H1 (cell line): ENCODE data around the gene GRIFIN. TPM values are rescaled to one million over a fixed set of nuclear protein-coding genes. Genes with fewer than 3 reads are reported as not detected.

Source experiments
- CTCF ChIA-PET: fragments of 300-600 bp; sonication (Branson Sonifier 250); formaldehyde crosslinking; loops from one replicate; lab custom pipeline; 2021; ENCODE audit not compliant: partially characterized antibody; lab: Charles Lee
- POLR2A ChIA-PET: fragments of 300-600 bp; sonication (Branson Sonifier 250); formaldehyde crosslinking; loops from one replicate; lab custom pipeline; 2021; ENCODE audit warnings: inconsistent platforms; ENCODE audit not compliant: partially characterized antibody; lab: Charles Lee
- DNase-seq, 2 experiments: peaks; one replicate each; pipeline versions ENCODE4 v3.0.0 to v3.0.0-alpha.2; 2010 to 2022; ENCODE audit warnings: low spot score in 2 of 2, low read depth in 1 of 2, mixed read lengths in 1 of 2
- FAIRE-seq: peaks from 2 replicates; lab custom pipeline; 2011; peaks lifted over from hg19 to GRCh38; lab: Jason Lieb, UNC
- H2AFZ ChIP-seq: 2 replicates; pipeline ENCODE4 v1.8.1; 2012; ENCODE audit warnings: low read length, inconsistent platforms
- H2AK5ac ChIP-seq: 2 replicates; pipeline ENCODE4 v1.6.1; 2013; ENCODE audit warnings: low read depth, low read length
- H2BK120ac ChIP-seq: replicated peaks from 2 replicates; pipeline ENCODE3; 2013; ENCODE audit warnings: low read depth, low read length, inconsistent platforms
- H2BK12ac ChIP-seq: 2 replicates; pipeline ENCODE4 v1.6.1; 2013; ENCODE audit warnings: low read depth, low read length
- H2BK15ac ChIP-seq: 2 replicates; pipeline ENCODE4 v1.6.1; 2013; ENCODE audit warnings: low read length
- H2BK20ac ChIP-seq: 2 replicates; pipeline ENCODE4 v1.6.1; 2013; ENCODE audit warnings: low read length
- H2BK5ac ChIP-seq: 2 replicates; pipeline ENCODE4 v1.6.1; 2013; ENCODE audit warnings: low read depth, low read length
- H3K14ac ChIP-seq: 2 replicates; pipeline ENCODE4 v1.6.1; 2013; ENCODE audit warnings: inconsistent platforms; ENCODE audit not compliant: insufficient read length
- H3K18ac ChIP-seq: 2 replicates; pipeline ENCODE4 v1.6.1; 2013; ENCODE audit warnings: low read length; ENCODE audit errors: extremely low read depth
- H3K23ac ChIP-seq: 2 replicates; pipeline ENCODE4 v1.6.1; 2013; ENCODE audit warnings: inconsistent platforms; ENCODE audit not compliant: insufficient read length
- H3K23me2 ChIP-seq: 2 replicates; pipeline ENCODE4 v1.6.1; 2013; ENCODE audit warnings: low read depth, low read length
- H3K27ac ChIP-seq: 2 replicates; pipeline ENCODE4 v1.6.1; 2011; ENCODE audit warnings: low read depth, low read length, inconsistent platforms
- H3K27me3 ChIP-seq, 4 experiments: replicated peaks in 1 of 4; 1 replicate in 1 of 4; 2 replicates in 3 of 4; pipeline versions ENCODE4 v1.6.1 to v1.8.1; 2011 to 2013; ENCODE audit warnings: low read length in 3 of 4, mild to moderate bottlenecking in 3 of 4, inconsistent platforms in 2 of 4, mixed read lengths in 2 of 4, moderate library complexity in 1 of 4; ENCODE audit not compliant: control insufficient read depth in 3 of 4, insufficient read depth in 3 of 4; ENCODE audit errors: extremely low read depth in 1 of 4
- H3K36me3 ChIP-seq, 4 experiments: 2 replicates each; pipeline versions ENCODE4 v1.6.1 to v1.8.1; 2011 to 2013; ENCODE audit warnings: mild to moderate bottlenecking in 4 of 4, low read length in 3 of 4, moderate library complexity in 2 of 4, control low read depth in 1 of 4, inconsistent platforms in 1 of 4; ENCODE audit not compliant: insufficient read depth in 4 of 4, control insufficient read depth in 2 of 4
- H3K4ac ChIP-seq: replicated peaks from 2 replicates; pipeline ENCODE3; 2013; ENCODE audit warnings: low read length, low read depth, mixed read lengths, inconsistent platforms; ENCODE audit not compliant: insufficient read length
- H3K4me1 ChIP-seq, 4 experiments: replicated peaks in 1 of 4; 1 replicate in 1 of 4; 2 replicates in 3 of 4; pipeline versions ENCODE4 v1.6.1 to v1.8.1; 2011 to 2013; ENCODE audit warnings: low read length in 3 of 4, inconsistent platforms in 2 of 4, mixed read lengths in 1 of 4; ENCODE audit not compliant: insufficient read depth in 4 of 4, control insufficient read depth in 3 of 4
- H3K4me2 ChIP-seq, 2 experiments: 2 replicates each; pipeline versions ENCODE4 v1.6.1 to v1.8.1; 2011 to 2013; ENCODE audit warnings: low read depth in 2 of 2, low read length in 2 of 2, control low read depth in 1 of 2, inconsistent platforms in 1 of 2, mild to moderate bottlenecking in 1 of 2; ENCODE audit not compliant: insufficient read depth in 1 of 2
- H3K4me3 ChIP-seq, 4 experiments: fragments of 200-600, 300-600 bp in 1 of 4; sonication (generic), shearing (Covaris generic), sonication (Bioruptor Twin) in 1 of 4; 2 replicates each; pipeline versions ENCODE4 v1.5.1 to v1.8.1; 2011 to 2016; ENCODE audit warnings: low read length in 4 of 4, low read depth in 3 of 4, control low read depth in 2 of 4, inconsistent platforms in 2 of 4, mild to moderate bottlenecking in 2 of 4, mixed read lengths in 1 of 4, moderate library complexity in 1 of 4; ENCODE audit not compliant: insufficient read depth in 2 of 4; ENCODE audit errors: extremely low read depth in 1 of 4
- H3K56ac ChIP-seq: replicated peaks from 2 replicates; pipeline ENCODE3; 2013; ENCODE audit warnings: low read depth, mild to moderate bottlenecking, mixed read lengths, low read length, inconsistent platforms; ENCODE audit not compliant: insufficient read length
- H3K79me1 ChIP-seq: 2 replicates; pipeline ENCODE4 v1.6.1; 2013; ENCODE audit warnings: low read depth, low read length, control low read depth
- H3K79me2 ChIP-seq, 2 experiments: 2 replicates each; pipeline versions ENCODE4 v1.6.1 to v1.8.1; 2012 to 2013; ENCODE audit warnings: low read length in 2 of 2, mild to moderate bottlenecking in 2 of 2, inconsistent platforms in 1 of 2; ENCODE audit not compliant: insufficient read depth in 2 of 2, control insufficient read depth in 1 of 2
- H3K9ac ChIP-seq, 4 experiments: replicated peaks in 1 of 4; 1 replicate in 1 of 4; 2 replicates in 3 of 4; pipeline versions ENCODE4 v1.6.1 to v1.8.1; 2011 to 2013; ENCODE audit warnings: low read depth in 3 of 4, low read length in 3 of 4, control low read depth in 2 of 4, mild to moderate bottlenecking in 2 of 4, moderate library complexity in 2 of 4, inconsistent platforms in 1 of 4; ENCODE audit errors: extremely low read depth in 1 of 4
- H3K9me3 ChIP-seq, 2 experiments: 2 replicates each; pipeline versions ENCODE4 v1.6.1 to v1.8.1; 2012 to 2013; ENCODE audit warnings: mild to moderate bottlenecking in 2 of 2, moderate library complexity in 2 of 2, control low read depth in 1 of 2, inconsistent platforms in 1 of 2, low read depth in 1 of 2, low read length in 1 of 2, mixed read lengths in 1 of 2; ENCODE audit not compliant: insufficient read depth in 2 of 2
- H4K20me1 ChIP-seq, 2 experiments: replicated peaks in 1 of 2; 2 replicates each; pipeline versions ENCODE3 to v1.8.1; 2011 to 2013; ENCODE audit warnings: inconsistent platforms in 2 of 2, low read length in 2 of 2, mild to moderate bottlenecking in 1 of 2; ENCODE audit not compliant: insufficient read depth in 2 of 2, control insufficient read depth in 1 of 2
- H4K5ac ChIP-seq: 2 replicates; pipeline ENCODE4 v1.6.1; 2013; ENCODE audit warnings: low read length, low read depth, mixed read lengths, inconsistent platforms; ENCODE audit not compliant: insufficient read length
- H4K8ac ChIP-seq: 2 replicates; pipeline ENCODE4 v1.8.0; 2013; ENCODE audit warnings: mild to moderate bottlenecking, moderate library complexity, low read length, inconsistent platforms; ENCODE audit not compliant: insufficient read depth; ENCODE audit errors: extremely low read depth
- H4K91ac ChIP-seq: replicated peaks from 2 replicates; pipeline ENCODE3; 2013; ENCODE audit warnings: low read length, mixed read lengths, inconsistent platforms; ENCODE audit not compliant: insufficient read length
- BRCA1 ChIP-seq: IDR thresholded peaks from 2 replicates; pipeline ENCODE4 v1.6.1; 2012; ENCODE audit warnings: low read depth, low read length, improper control_type of control experiment
- CHD1 ChIP-seq: IDR thresholded peaks from 2 replicates; pipeline ENCODE4 v1.6.1; 2012; ENCODE audit warnings: low read depth, low read length, improper control_type of control experiment
- CREB1 ChIP-seq: IDR thresholded peaks from 2 replicates; pipeline ENCODE4 v1.6.1; 2012; ENCODE audit warnings: inconsistent platforms
- CTCF ChIP-seq, 3 experiments: IDR thresholded peaks; 1 replicate in 2 of 3; 2 replicates in 1 of 3; pipeline versions ENCODE4 v1.5.1 to v1.6.1; 2011; ENCODE audit warnings: low read length in 3 of 3, mild to moderate bottlenecking in 3 of 3, inconsistent platforms in 2 of 3, low read depth in 1 of 3, moderate library complexity in 1 of 3; ENCODE audit not compliant: insufficient read depth in 1 of 3; ENCODE audit errors: control extremely low read depth in 1 of 3
- GABPA ChIP-seq: IDR thresholded peaks from 2 replicates; pipeline ENCODE4 v1.6.1; 2011; ENCODE audit warnings: mild to moderate bottlenecking, low read length, moderate library complexity, borderline replicate concordance; ENCODE audit not compliant: insufficient read depth
- KDM1A ChIP-seq: fragments of 200-600, 300-600 bp; sonication (generic); IDR thresholded peaks from 2 replicates; pipeline ENCODE4 v1.7.1; 2016; ENCODE audit warnings: mild to moderate bottlenecking, low read length, borderline replicate concordance
- PHF8 ChIP-seq: fragments of 200-600 bp; sonication (generic); conservative IDR thresholded peaks from 2 replicates; pipeline ENCODE4 v1.7.1; 2012; ENCODE audit warnings: low read depth, mild to moderate bottlenecking, inconsistent platforms, low read length, moderate library complexity
- RAD21 ChIP-seq, 2 experiments: IDR thresholded peaks in 1 of 2; conservative IDR thresholded peaks in 1 of 2; 2 replicates each; pipeline ENCODE4 v1.6.1; 2011; ENCODE audit warnings: low read depth in 2 of 2, low read length in 2 of 2, improper control_type of control experiment in 1 of 2, inconsistent platforms in 1 of 2, mild to moderate bottlenecking in 1 of 2, moderate library complexity in 1 of 2
- RFX5 ChIP-seq: IDR thresholded peaks from 2 replicates; pipeline ENCODE4 v1.6.1; 2011; ENCODE audit warnings: low read depth, low read length, improper control_type of control experiment, borderline replicate concordance
- SIRT6 ChIP-seq: IDR thresholded peaks from one replicate; pipeline ENCODE4 v1.7.1; 2012; ENCODE audit warnings: low read length, inconsistent platforms
- TAF1 ChIP-seq: IDR thresholded peaks from 2 replicates; pipeline ENCODE4 v1.6.1; 2011; ENCODE audit warnings: mild to moderate bottlenecking, low read depth, low read length
- WGBS, 2 experiments: shearing (Covaris generic) in 1 of 2; methylation state at CpG; one replicate each; pipeline versions ENCODE4 v1.1.6 to v1.1.7; 2013 to 2015; ENCODE audit warnings: low lambda C conversion rate in 2 of 2, mixed read lengths in 2 of 2, inconsistent platforms in 1 of 2, low coverage in 1 of 2, missing lambda C conversion rate in 1 of 2; ENCODE audit not compliant: insufficient replicate concordance in 2 of 2, insufficient coverage in 1 of 2, insufficient read length in 1 of 2; ENCODE audit errors: extremely low coverage in 1 of 2, missing lambda C conversion rate in 1 of 2; 5-methylcytosine and 5-hydroxymethylcytosine counted together
- polyA plus RNA-seq, 7 experiments: library from polyadenylated mRNA; depleted of rRNA in 3 of 7; stranded (reverse) in 5 of 7; unstranded in 2 of 7; fragments of >200 nt in 5 of 7; fragments of 200-250 nt in 2 of 7; gene quantifications; 1 replicate in 5 of 7; 2 replicates in 1 of 7; 4 replicates in 1 of 7; pipeline versions ENCODE4 v1.2.1 to v1.2.3, GENCODE V29; 2011 to 2013; ENCODE audit warnings: missing spikeins in 2 of 7, mixed read lengths in 2 of 7
- total RNA-seq: library from RNA; stranded (reverse); fragmentation: NEBNext Ultra II Directional; extraction: Animal tissue kit (Norgen Biotek cat#: 25700); gene quantifications from 2 replicates; pipeline ENCODE4 v1.2.1, GENCODE V29; 2021

The GRIFIN gene
- total and polyA plus RNA-seq, 2 of the 8 experiments (the other 6 are each of a cell fraction or from before 2014, with no cell fraction given): not detected

DNA sequence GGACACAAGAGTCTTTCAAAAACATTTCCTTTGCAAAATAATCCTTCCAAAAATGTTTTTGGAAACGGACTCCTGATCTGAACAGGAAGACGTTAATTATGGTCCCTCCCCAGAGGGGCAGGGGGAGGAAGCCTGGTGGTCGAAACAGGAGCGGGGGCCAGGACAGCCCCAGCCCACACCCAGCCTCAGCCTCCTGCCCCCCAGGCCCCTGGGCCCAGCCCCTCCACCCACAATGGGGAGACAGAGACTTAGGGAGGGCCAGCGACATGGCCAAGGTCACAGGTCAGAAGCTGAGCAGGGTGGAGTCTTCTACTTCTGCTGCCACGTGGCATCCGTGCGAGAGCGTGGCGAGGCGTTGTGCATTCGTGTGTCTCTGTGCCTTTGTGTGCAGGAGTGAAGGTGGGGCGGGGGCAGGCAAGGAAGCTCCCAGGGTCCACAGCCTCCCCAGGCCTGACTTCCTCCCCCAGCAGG lies 14.0 kb upstream of the GRIFIN start:
- Histone ChIP-seq H3K9me3 (no peaks in the 10 kb centered on the region), H2BK15ac (no peak overlapping the region), H2BK20ac (no peak overlapping the region), H2AK5ac (no peak overlapping the region), H3K79me1 (no peaks in the 10 kb centered on the region), H3K4me2 (no peak overlapping the region), H3K23ac (no peak overlapping the region), H3K4me1 (peaks cover 0 to 8% (median 0%) of the 10 kb centered on the region in 4 experiments; a peak in 2 of 7 replicates), H3K9ac (no peak overlapping the region), H3K27me3 (no peaks in the 10 kb centered on the region), H2BK12ac (no peak overlapping the region), H2AFZ (no peak overlapping the region), H2BK5ac (no peak overlapping the region), H4K20me1 (no peaks in the 10 kb centered on the region), H3K79me2 (no peaks in the 10 kb centered on the region), H2BK120ac (no peak overlapping the region), H4K91ac (no peak overlapping the region), H4K8ac (no peak overlapping the region), H4K5ac (no peak overlapping the region), H3K4me3 (no peak overlapping the region), H3K36me3 (no peaks in the 10 kb centered on the region), H3K23me2 (peaks cover 16% of the 10 kb centered on the region; the same call in 1 of the 2 replicates), H3K4ac (no peak overlapping the region), H3K14ac (no peak overlapping the region), H3K56ac (no peak overlapping the region), H3K18ac (no peak overlapping the region), H3K27ac (no peak overlapping the region)
- DNase-seq (no peak), FAIRE-seq (no peak)
- CTCF ChIA-PET: interaction anchor here (1.0 to 1.2 kb wide), 2 partner anchors 9 to 28 kb away, joined by 3 read pairs; no protein-coding TSS in a partner anchor
- POLR2A ChIA-PET: interaction anchor here (0.6 kb wide), 2 partner anchors 14 to 127 kb away, joined by 3 read pairs; partner anchors contain the start of gene GRIFIN
- 88% methylated on average over 13 of the region's 13 CpGs; no CpG with 5 or more reads in 1 of the 2 experiments for WGBS, 2 experiments
- TF ChIP-seq KDM1A (no peak), BRCA1 (no peak), TAF1 (no peak), CHD1 (no peak), PHF8 (no peak), RAD21 (IDR thresholded peaks at IDR 0.05 in 1 of 2, conservative IDR thresholded peaks at IDR 0.05 in 1 of 2; ENCODE audit: low read depth in 2 of 2, low read length in 2 of 2) (no peak), SIRT6 (no peak), CREB1 (no peak), RFX5 (no peak), GABPA (no peak), CTCF (IDR thresholded peaks at IDR 0.05; ENCODE audit: control extremely low read depth in 1 of 3, insufficient read depth in 1 of 3, low read depth in 1 of 3, low read length in 3 of 3) (no peak)
